GM19328 (cell line): Measurements from ENCODE around the gene OR5AC2.

ENCODE experiments used
- ATAC-seq: cut with Tn5 transposase; IDR thresholded peaks from one replicate; pipeline ENCODE4 v1.9.1; 2021; ENCODE audit warnings: mild to moderate bottlenecking, moderate library complexity; ENCODE audit not compliant: unreplicated experiment

OR5AC2 gene, protein sequence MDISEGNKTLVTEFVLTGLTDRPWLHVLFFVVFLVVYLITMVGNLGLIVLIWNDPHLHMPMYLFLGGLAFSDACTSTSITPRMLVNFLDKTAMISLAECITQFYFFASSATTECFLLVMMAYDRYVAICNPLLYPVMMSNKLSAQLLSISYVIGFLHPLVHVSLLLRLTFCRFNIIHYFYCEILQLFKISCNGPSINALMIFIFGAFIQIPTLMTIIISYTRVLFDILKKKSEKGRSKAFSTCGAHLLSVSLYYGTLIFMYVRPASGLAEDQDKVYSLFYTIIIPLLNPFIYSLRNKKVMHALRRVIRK

GRCh38 chr3:98086873-98087272 lies at the start of gene OR5AC2:
OR5AC2 (plus strand) TSS chr3:98087173; CDS start chr3:98087173, 0 bp downstream.
- no peak for ATAC-seq

DNA sequence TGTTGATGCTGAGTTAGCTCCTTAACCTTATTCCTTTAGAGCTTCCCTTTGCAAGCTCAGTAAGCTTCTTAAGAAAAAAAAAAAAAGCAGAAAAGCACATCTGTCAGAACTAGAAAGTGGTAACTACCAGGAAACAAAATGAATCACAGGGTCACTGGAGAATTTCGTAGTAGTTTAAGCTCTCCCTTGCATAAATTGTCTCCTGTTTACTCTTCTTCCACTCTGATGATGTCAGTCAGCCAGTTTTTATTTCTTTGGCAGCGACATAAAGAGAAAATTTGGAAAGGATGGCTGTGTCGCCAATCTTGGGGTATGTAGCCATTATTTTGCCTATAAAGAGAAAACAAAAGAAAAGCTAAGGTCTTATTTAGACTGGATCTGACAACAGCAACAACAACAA lies 48.7 kb upstream of the OR5AC2 start:
- no peak for ATAC-seq

DNA sequence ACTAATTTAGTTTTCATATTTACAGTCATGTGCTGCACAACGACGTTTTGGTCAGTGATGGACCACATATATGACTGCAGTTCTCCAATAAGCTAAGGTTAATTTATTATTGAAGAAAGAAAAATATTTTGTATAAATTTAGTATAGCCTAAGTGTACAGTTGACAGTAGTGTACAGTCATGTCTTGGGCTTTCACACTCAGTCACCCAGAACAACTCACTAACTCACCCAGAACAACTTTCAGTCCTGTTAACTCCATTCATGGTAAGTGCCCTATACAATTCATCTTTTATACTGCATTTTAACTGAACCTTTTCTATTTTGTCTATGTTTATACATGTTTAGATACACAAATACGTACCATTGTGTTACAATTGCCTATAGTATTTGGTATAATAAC lies 48.1 kb upstream of the OR5AC2 start:
- ATAC-seq: no peak

DNA sequence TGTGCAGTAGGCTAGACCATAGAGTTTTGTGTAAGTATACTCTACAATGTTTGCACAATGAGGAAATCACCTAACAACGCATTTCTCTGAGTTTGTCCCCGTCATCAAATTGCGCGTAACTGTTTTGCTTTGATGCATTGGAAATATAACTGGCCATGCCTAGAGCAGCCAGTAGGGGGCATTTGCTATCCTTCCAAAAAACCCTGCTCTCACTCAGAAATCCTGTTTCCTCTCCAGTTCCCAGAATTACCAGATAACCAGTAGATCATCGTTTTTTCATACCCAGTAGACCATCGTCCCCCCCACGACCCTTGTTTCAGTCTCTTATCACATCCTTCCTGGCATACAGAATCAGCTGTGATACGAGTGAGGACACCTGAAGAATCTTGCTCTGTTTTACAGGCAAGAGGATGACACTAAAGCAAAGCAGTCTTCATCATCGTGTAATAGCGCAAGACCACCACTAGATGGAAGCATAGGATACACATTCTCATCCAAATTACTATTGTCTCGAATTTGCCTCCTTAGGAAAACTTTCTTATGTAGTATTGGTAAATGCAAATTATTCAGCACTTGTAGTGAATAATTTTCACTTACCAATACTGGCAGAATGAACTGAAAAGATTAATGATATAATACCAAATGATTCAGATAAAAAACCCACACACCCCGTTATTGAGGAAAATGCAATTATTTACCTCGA lies 47.5 kb upstream of the OR5AC2 start:
- peak; percentile 95 for ATAC-seq

DNA sequence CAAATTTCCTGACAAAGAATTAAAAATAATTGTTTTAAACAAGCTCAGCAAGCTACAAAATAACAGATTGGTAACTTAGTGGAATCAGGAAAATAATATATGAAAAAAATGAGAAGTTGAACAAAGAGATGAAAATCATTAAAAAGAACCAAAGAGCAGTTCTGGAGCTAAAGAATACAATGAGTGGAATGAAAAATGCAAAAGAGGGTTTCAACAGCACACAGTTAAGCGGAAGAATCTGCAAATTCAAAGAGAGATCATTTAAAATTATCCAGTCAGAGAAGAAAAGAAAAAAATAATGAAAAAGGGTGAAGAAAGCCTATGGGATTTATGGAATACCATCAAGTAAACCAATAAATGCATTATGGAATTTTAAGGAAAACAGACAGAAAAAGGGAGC lies 45.6 kb upstream of the OR5AC2 start:
- no peak for ATAC-seq

GRCh38 chr3:98048586-98048985 lies 38.4 kb upstream of the OR5AC2 start:
- no peak for ATAC-seq

DNA sequence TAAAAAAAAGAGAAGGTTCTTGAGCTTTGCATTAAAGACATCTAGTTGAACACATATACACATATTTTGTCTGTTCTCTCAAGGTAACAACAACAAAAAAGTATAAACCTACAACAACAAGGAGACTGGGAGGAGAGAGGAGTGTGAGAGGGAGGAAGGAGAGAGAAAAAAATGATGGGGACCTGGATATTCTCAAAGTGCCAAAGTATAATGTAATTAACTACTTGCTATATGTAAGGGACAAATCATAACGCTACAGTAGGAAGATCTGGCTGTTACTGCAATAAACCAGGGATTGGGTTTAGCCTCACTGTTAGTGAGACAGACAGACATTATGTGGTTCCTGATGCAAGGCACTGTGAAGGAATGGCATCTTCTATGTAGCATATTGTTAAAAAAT lies 37.7 kb upstream of the OR5AC2 start:
- ATAC-seq: no peak

DNA sequence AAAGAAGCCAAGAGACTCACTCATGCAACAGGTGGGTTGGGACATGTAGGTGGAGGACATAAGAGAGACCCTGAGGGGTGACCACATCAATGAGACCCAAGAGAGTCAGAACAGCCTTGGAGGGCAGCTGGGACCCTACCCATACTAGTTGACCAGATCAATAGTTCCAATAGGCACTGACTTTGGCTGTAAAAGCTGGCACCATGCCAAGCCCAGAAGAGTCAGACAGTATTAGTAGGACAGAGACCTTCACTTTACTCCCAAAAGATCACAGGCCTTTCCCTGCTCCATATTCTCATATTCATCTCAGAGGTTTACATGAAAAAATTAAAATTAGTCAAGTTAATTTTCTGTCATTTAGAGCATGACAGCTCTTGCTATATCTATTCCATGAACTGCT lies 30.9 kb upstream of the OR5AC2 start:
- no peak for ATAC-seq

DNA sequence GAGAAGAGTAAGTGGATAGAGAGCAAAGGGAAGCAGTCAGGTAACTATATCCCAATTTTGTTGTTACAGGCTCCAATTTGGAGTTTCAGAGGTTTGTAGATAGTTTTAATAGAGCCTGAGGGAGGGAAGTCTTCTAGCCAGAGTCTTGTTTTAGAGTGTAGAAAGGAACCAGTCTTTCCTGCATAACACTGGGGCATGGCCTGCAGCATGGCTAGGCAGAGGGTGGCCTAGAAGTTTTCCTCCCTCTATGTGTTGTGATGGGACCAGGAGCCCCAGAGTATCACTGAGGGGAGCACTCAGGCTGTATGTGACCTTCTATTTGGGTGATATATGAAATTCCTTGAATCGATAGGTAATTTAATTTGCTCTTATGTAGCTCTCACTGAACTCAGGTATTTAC lies 29.3 kb upstream of the OR5AC2 start:
- ATAC-seq: no peak

DNA sequence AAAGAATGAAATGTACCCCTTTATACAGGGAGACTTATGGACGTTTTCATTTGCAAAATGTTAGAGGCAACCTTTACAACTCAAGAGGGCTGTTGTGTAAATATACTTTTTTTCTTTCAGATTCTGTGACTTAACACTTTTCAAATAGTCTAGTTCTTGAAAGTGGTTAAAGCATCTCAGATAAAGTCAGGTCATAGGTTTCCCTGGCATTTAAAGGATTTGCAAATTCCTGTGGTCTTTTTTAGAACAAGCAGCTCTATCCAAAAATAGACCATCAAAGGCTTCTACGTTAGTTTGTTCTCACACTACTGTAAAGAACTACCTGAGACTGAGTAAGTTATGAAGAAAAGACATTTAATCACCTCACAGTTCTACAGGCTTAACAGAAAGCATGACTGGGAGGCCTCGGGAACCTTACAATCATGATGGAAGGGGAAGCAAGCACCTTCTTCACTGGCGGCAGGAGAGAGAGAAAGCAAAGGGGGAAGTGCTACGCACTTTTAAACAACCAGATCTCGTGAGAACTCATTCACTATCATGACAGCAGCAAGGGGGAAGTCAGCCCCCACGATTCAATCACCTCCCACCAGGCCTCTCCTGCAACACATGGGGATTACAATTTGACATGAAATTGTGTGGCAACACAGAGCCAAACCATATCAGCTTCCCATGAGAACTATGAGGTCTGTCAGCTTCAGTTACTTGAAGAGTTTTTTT lies 28.6 kb upstream of the OR5AC2 start:
- ATAC-seq: no peak

DNA sequence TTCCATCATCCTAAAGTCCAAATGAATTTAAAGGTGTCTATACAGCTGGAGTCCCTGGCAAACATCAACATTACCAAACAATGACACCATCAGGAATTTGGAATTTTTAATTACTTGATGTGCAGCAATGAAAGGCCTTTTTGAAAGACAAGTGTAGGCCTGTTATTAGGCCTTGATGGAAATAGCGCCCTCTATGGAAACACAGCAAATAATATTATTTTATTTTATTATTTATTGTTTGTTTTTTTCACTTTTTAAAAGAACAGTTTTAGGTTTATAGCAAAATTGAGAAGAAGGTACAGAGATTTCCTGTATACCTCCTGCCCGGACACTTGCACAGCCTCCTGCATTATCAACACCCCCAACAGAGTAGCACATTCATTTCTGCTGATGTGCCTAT lies 18.1 kb upstream of the OR5AC2 start:
- no peak for ATAC-seq

- ATAC-seq: no peak
These were observed 16.1 kb upstream of the OR5AC2 start for GRCh38 chr3:98070840-98071239.

GRCh38 chr3:98073486-98073885 lies 13.5 kb upstream of the OR5AC2 start:
- no peak for ATAC-seq

DNA sequence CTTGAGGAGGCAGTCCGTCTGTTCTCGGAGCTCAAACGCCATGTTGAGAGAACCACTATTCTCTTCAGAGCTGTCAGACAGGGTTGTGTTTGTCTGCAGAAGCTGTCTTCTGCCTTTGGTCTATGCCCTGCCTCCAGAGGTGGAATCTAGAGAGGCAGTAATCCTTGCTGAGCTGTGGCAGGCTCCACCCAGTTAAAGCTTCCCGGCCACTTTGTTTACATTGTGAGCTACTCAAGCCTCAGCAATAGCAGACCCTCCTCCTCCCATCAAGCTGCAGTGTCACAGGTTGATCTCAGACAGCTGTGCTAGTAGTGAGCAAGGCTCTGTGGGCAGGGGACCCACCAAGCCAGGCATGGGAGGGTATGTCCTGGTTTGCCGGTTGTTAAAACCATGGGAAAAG lies 8.9 kb downstream of the OR5AC2 start:
- ATAC-seq: no peak

- no peak for ATAC-seq
These were observed 12.9 kb downstream of the OR5AC2 start for GRCh38 chr3:98099848-98100247.

GRCh38 chr3:98108162-98108561 lies 21.2 kb downstream of the OR5AC2 start:
- ATAC-seq: no peak

DNA sequence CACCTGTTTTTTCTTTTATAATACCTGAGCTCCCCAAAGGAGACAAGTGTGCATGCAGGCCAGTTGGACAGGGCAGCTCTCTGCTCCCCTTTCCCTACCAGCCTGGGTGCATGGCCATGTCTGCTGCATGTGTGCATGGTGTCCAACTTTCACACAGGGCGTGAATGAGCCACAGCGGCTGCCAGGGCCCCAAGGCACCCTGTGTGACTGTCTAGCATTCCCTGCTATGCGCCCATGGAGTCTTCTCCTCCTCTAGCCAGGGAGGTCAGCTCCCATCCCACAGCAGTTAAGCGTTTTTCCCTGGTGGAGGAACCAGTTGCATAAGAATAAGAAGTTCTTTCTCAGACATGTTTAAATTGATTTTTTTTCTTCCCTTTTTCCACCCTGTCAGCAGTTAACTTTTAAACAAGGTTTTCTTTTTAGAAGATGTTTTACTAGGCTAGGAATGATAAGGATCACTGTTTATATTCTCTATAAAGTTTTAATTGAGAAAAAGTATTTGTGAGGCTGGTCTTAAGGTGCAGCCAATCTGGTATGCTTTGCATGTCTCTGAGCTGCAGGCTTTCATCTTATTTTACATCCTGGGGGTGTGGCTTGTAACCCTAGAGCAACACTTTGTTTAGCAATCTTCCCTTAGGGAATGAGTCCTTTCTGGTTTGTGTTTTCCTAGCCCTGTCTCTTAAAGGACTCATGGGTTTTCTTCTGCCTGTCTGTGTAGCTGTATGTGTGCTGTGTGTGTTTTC lies 23.0 kb downstream of the OR5AC2 start:
- no peak for ATAC-seq

DNA sequence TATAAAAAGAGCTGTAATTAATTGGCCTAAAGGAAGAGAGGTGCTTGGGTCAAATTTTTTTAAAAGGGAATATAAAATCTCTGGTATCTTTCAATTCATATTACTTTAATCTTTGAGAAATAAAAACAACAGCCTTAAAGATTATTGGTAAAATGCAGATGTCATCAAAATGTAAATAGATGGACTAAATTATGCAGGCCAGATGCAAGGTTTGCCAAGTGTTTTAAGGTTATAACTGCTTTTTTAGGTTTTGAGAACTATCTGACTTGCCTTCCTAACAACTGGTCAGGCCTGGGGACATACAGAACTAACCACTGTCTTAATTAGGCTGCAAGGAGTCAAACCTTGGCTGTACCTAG lies 23.6 kb downstream of the OR5AC2 start:
- ATAC-seq: no peak

- ATAC-seq: no peak
These were observed 27.3 kb downstream of the OR5AC2 start for GRCh38 chr3:98114264-98114663.

GRCh38 chr3:98115717-98116116 lies 28.7 kb downstream of the OR5AC2 start:
- no peak for ATAC-seq

DNA sequence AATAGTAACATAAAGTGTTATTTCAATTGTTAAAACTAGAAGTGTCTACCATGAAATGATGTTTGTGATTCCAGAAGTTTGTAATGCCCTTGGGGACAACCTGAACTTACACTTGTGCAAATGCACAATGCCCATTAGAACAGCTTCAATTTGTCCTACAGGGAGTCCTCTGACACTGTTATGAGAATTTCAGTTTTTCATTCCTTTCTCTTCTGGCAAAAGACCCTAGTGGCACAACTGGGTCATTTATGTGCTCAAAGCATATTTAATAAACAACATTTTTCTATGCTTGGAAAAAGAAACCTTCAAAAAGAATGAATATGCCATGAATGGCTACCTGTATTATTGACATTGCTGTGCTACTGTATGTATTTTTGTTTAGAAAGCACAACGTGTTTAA lies 43.4 kb downstream of the OR5AC2 start, which contains the start of gene OR5H1:
OR5H1 (plus strand) TSS at position 301 of the 400 bp plus-strand sequence. CDS start 1,977 bp downstream, outside the sequence.
- ATAC-seq: no peak
